Aorta (tissue), 5 donors: Measurements from ENCODE around the gene RARRES1. TPM values are rescaled to one million over a fixed set of nuclear protein-coding genes. Genes with fewer than 3 reads are reported as not detected.

Source experiments
- ATAC-seq: fragments of 200-7000 bp; cut with Tn5 transposase; one replicate; pipeline ENCODE4 v1.9.1; 2022; ENCODE audit warnings: moderate library complexity; ENCODE audit not compliant: low FRiP score
- DNase-seq, 2 donors: peaks; one replicate each; pipeline ENCODE4 v3.0.0-alpha.2; 2020
- H3K27ac ChIP-seq, 2 donors: one replicate each; pipeline ENCODE4 v1.5.1; 2013; ENCODE audit warnings: low read length in 2 of 2, mild to moderate bottlenecking in 2 of 2, moderate library complexity in 2 of 2, control low read depth in 1 of 2, inconsistent platforms in 1 of 2, low read depth in 1 of 2
- H3K27me3 ChIP-seq, 2 donors: one replicate each; pipeline ENCODE4 v1.6.1; 2013; ENCODE audit warnings: control low read depth in 1 of 2, low read length in 1 of 2, mild to moderate bottlenecking in 1 of 2, moderate library complexity in 1 of 2; ENCODE audit not compliant: insufficient read depth in 2 of 2, control insufficient read depth in 1 of 2
- H3K36me3 ChIP-seq, 2 donors: one replicate each; pipeline ENCODE4 v1.6.1; 2013; ENCODE audit warnings: control low read depth in 1 of 2, low read length in 1 of 2, mild to moderate bottlenecking in 1 of 2; ENCODE audit not compliant: insufficient read depth in 2 of 2, control insufficient read depth in 1 of 2
- H3K4me1 ChIP-seq, 2 donors: one replicate each; pipeline ENCODE4 v1.6.1; 2013; ENCODE audit warnings: low read length in 2 of 2, control low read depth in 1 of 2, mild to moderate bottlenecking in 1 of 2, moderate library complexity in 1 of 2; ENCODE audit not compliant: insufficient read depth in 2 of 2, control insufficient read depth in 1 of 2
- H3K4me3 ChIP-seq, 2 donors: one replicate each; pipeline ENCODE4 v1.5.1; 2013; ENCODE audit warnings: low read length in 2 of 2, control low read depth in 1 of 2, mild to moderate bottlenecking in 1 of 2
- H3K9me3 ChIP-seq: one replicate; pipeline ENCODE4 v1.6.1; 2013; ENCODE audit warnings: mild to moderate bottlenecking, low read length; ENCODE audit not compliant: control insufficient read depth
- WGBS, 2 donors: extraction: QIAGEN DNeasy Blood & Tissue Kit; methylation state at CpG; one replicate each; pipeline ENCODE4 v1.1.7; 2013; 5-methylcytosine and 5-hydroxymethylcytosine counted together
- intact Hi-C, 2 donors: fragments of 100-400 bp; cut with DNase I; formaldehyde crosslinking; loops; one replicate each; pipeline versions ENCODE4 v1.14.2 to v1.15.0; 2022
- polyA plus RNA-seq, 2 donors: library from polyadenylated mRNA; stranded (reverse); fragments of 200-250 nt; gene quantifications; one replicate each; pipeline ENCODE4 v1.2.3, GENCODE V29; 2013
- total RNA-seq, 2 donors: library from RNA; stranded (reverse); fragmentation: NEBNext Ultra II Directional; extraction: Animal tissue kit (Norgen Biotek cat#: 25700); gene quantifications; one replicate each; pipeline ENCODE4 v1.2.1, GENCODE V29; 2021
- donor health status: healthy with polysubstance abuse.
- donor health status: Bipolar disorder and iron deficiency.
- donor health status: DM: no; HTN: no; CAD: no.
- donor health status: DM: no; HTN: no; CAD: no.
- donor health status: DM: yes; HTN: yes; CAD: no.

RARRES1 gene
- total and polyA plus RNA-seq, 4 donors = 2.4 to 323 (median 120) TPM

DNA sequence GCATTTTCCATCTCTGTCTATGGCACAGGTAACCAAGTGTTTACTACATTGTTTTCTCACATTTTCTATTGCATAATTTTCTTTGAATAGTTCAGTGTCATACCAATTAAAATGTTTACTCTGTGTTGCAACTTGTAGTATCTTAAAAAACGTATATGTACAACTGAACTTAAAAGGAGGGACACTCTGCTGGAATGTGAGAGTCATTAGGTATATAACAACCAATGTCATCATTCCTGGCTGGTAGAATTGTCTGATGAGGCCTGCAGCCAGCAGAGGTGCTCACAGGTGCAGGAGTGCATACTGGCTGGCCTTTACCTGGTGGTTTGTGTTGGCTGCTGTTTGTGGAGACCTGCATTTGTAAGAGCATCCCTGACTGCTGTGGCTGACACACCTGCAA is 19.1 kb upstream of the RARRES1 start:
- Histone ChIP-seq H3K4me1 (no peaks in the 10 kb centered on the region), H3K27me3 (no peaks in the 10 kb centered on the region), H3K36me3 (peaks cover 0 to 2% of the 10 kb centered on the region in 2 donors), H3K9me3 (no peaks in the 10 kb centered on the region), H3K4me3 (no peak overlapping the region), H3K27ac (no peak overlapping the region)
- intact Hi-C loops = no loop called here
- DNase-seq = no peak
- ATAC-seq = no peak
- whole genome bisulfite sequencing, 2 donors = 70 to 79% methylated on average over 1 of the region's 1 CpG

DNA sequence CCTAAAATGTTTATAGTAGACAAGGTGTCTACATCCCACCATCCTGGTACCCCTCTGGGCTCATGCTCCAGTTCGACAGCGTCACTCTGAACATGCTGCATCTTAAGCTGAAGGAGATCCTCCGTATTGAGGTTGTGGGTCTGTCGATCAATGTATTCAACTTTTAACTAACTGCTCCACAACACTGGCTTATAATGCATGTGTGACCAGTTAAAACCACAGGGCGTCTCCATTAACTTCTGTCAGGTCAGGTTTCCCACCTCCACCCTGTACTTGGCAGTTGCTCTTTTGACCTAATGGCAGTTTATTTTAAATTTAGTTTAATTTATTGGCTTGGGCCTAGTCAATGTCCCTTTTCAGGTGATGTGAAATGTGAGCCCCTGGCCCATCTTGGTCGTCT is 17.8 kb upstream of the RARRES1 start:
- DNase-seq (no peak), ATAC-seq (no peak)
- intact Hi-C loops = no loop called here
- no peaks in the 10 kb centered on the region for H3K9me3 ChIP-seq
- H3K4me1 ChIP-seq = no peaks in the 10 kb centered on the region
- no peak overlapping the region for H3K27ac ChIP-seq
- no peak overlapping the region for H3K4me3 ChIP-seq
- H3K36me3 ChIP-seq = peaks cover 0 to 4% of the 10 kb centered on the region in 2 donors
- 94 to 95% methylated on average over 6 of the region's 6 CpGs for WGBS, 2 donors
- H3K27me3 ChIP-seq = no peaks in the 10 kb centered on the region

DNA sequence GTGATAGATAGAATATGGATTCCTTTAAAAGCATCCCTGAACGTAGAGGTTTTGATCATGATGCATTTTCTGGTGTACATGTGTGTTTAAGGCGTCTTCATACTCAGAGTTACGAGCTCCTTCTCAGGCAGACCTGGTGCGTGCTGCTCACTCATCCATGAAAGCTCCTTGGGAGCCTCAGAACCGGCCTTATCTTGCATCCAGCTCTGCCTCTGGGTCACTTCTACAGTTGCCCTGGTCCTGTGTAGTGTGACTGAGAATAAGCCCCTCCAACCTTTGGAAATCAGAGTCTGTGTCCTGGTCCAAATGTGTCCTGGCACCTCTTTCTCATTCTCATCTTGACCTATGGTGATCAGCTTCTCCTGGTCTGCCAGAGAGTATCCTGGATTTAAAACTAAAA is 17.3 kb upstream of the RARRES1 start:
- intact Hi-C loops = no loop called here
- Histone ChIP-seq H3K4me1 (no peaks in the 10 kb centered on the region), H3K9me3 (no peaks in the 10 kb centered on the region), H3K27me3 (no peaks in the 10 kb centered on the region), H3K27ac (no peak overlapping the region), H3K4me3 (no peak overlapping the region), H3K36me3 (peaks cover 0 to 4% of the 10 kb centered on the region in 2 donors)
- DNase-seq = no peak
- 90 to 91% methylated on average over 5 of the region's 5 CpGs for WGBS, 2 donors
- no peak for ATAC-seq

DNA sequence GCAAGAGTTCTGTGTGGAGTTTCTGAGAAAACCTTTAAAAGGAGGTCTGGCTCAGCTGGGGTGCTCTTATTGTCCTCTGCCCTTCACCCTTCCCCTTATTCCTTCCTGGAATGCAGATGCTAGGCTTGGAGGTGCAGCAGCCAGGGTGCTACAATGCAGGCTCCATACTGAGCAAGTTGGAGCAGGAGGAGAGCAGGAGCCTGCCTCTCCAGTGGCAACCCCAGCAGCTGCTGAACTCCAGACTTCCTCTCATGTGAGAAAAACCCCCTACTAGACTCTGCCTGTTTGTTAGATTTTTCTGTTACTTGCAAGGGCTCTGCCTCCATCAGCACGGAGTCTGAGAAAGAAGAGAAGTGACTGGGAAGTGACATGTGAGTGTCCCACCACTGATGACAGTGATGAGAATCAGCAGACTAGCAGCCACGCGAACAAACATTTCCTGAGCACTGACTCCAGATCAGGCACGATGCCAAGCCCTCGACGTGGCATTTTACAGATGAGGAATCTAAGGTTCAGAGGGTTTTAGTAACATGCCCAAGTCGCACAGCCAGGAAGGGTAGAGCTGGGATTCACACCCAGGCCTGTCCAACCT is 16.1 kb upstream of the RARRES1 start:
- DNase-seq (peak in 1 of 2 donors; percentile 91), ATAC-seq (peak; percentile 17)
- no peaks in the 10 kb centered on the region for H3K4me1 ChIP-seq
- H3K36me3 ChIP-seq = peaks cover 0 to 6% of the 10 kb centered on the region in 2 donors
- intact Hi-C loops = no loop called here
- WGBS, 2 donors = 43 to 51% methylated on average over 7 of the region's 7 CpGs
- H3K4me3 ChIP-seq = no peak overlapping the region
- H3K27ac ChIP-seq = no peak overlapping the region
- no peaks in the 10 kb centered on the region for H3K27me3 ChIP-seq
- no peaks in the 10 kb centered on the region for H3K9me3 ChIP-seq

DNA sequence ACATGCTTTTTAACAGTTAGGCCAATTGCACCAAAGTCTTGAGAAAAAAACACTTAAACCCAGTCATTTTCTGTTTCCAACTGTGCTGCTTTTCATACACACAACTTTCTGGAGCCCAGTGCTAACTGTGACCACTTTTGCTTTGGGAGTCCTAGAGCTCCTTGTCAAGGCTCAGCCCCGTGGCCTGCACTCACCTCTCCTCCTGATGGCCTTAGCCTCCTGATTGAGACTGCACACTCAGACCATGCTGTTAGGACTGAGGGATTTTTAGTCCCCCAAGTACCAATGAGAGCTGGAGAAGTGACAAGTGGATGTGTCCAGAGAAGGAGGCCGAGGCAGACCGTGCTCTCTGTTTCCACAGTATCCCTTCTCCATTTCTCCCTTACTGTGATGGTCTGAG is 15.2 kb upstream of the RARRES1 start:
- DNase-seq = no peak
- no peak overlapping the region for H3K4me3 ChIP-seq
- no peak for ATAC-seq
- 93% methylated on average over 3 of the region's 3 CpGs for WGBS, 2 donors
- H3K36me3 ChIP-seq = peaks cover 0 to 6% of the 10 kb centered on the region in 2 donors
- no peaks in the 10 kb centered on the region for H3K27me3 ChIP-seq
- intact Hi-C loops = no loop called here
- no peaks in the 10 kb centered on the region for H3K9me3 ChIP-seq
- H3K4me1 ChIP-seq = no peaks in the 10 kb centered on the region
- no peak overlapping the region for H3K27ac ChIP-seq

DNA sequence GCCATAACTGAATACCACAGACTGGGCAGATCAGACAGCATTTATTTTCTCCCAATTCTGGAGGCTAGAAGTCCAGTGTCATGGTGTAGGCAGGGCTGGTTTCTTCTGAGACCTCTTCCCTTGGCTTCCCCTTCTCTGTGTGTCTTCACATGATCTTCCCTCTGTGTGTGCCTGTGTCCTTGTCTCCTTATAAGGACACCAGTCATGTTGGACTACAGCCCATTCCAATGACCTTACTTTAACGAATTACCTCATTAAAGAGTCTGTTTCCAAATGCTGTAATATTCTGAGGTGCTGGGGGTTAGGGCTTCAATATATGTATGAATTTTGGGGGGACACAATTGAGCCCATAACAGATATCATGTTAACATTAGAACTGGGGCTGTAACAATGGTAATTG is 13.3 kb upstream of the RARRES1 start:
- Histone ChIP-seq H3K4me1 (no peaks in the 10 kb centered on the region), H3K4me3 (no peak overlapping the region), H3K36me3 (peaks cover 0 to 10% of the 10 kb centered on the region in 2 donors), H3K9me3 (no peaks in the 10 kb centered on the region), H3K27ac (no peak overlapping the region), H3K27me3 (no peaks in the 10 kb centered on the region)
- DNase-seq (no peak), ATAC-seq (no peak)
- intact Hi-C loops = no loop called here
- 85 to 89% methylated on average over 1 of the region's 1 CpG for WGBS, 2 donors

DNA sequence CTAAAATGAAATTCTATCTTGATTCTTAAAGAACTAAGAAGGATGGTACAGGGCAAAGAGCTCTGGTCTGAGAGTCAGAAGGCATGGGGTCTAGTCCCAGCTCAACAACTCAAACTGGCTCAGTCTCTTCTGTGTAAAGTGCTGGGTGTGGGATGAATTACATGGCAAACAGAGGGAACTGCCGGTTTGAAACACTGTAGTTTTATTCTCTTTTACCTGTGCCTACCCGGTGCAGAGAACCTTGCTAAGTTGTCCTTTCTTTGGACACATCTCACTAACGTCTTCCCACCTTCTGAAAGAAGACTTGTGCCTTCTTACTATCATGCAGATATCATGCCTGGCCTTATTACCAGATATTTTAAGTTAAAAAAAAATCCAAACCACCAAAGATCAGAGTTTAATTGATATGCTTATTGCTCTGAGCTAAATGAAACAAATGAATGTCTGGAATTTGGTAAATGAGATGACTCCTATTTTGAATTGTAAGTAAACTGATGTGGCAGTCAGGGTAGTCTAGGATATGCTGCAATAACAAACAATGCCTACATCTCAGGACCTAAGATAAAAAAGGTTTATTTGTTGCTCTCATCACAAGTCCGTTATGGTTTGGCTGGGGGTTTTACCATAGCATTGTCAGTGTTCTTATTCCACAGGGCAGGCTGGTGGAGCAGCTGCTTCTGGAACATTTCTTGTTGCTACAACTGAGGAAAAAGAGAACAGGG is 12.5 kb upstream of the RARRES1 start:
- Histone ChIP-seq H3K9me3 (no peaks in the 10 kb centered on the region), H3K4me3 (no peak overlapping the region), H3K27ac (no peak overlapping the region), H3K27me3 (no peaks in the 10 kb centered on the region), H3K4me1 (no peaks in the 10 kb centered on the region), H3K36me3 (peaks cover 0 to 10% of the 10 kb centered on the region in 2 donors)
- DNase-seq (no peak), ATAC-seq (no peak)
- intact Hi-C loops = no loop called here
- WGBS, 2 donors = 96% methylated on average over 4 of the region's 4 CpGs

DNA sequence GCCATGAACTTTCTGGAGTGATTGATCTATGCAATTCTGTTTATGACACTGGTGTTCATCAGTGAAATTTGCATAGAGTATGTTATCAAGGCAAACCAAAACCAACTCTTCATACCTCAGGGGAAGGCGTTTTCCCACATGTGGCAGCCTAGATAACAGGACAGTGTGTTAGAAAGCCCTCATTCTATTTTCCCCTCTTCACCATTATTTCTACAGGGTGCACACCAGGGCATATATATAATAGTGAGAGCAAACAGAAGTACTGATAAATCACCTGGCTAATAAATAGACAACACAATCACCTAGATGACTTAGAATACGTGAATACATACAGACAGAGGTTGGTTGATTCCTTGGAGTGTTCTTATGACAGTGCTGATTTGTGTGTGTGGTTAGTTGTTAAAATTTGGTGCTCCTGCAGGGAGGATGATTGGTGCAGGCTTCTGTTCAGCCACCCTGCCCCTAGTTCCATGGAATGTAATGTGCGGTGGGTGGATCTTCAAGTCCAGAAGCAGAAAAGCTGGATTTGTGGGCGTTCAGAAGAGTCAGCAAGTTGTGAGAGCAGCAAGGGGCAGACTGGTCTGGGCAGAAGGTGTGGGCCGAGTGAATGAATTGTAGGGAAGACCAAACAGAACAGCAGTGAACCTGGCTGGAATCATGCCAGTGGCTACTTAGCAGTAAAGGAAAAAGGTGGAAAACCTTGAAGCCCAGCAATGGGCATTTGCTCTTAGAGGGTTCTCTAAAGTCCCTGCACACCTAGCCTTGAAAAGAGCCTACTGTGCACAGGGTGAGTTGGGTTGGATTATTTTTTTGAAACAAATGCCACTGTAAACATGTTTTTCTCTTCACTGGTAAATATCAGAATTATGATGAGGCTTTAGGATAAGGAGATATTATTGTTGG is 11.7 kb upstream of the RARRES1 start:
- intact Hi-C loops = no loop called here
- no peaks in the 10 kb centered on the region for H3K9me3 ChIP-seq
- 91% methylated on average over 5 of the region's 5 CpGs for WGBS, 2 donors
- H3K36me3 ChIP-seq = peaks cover 0 to 10% of the 10 kb centered on the region in 2 donors
- DNase-seq = no peak
- no peaks in the 10 kb centered on the region for H3K27me3 ChIP-seq
- no peak for ATAC-seq
- H3K4me1 ChIP-seq = no peaks in the 10 kb centered on the region
- no peak overlapping the region for H3K4me3 ChIP-seq
- no peak overlapping the region for H3K27ac ChIP-seq
